Vagina (tissue), 2 donors: ENCODE data around the gene SPIB.

Experiments used
- CTCF ChIP-seq, 3 experiments: fragments of 450-650 bp in 2 of 3; fragments of 200-600 bp in 1 of 3; sonication (generic) in 1 of 3; IDR thresholded peaks; one replicate each; pipeline ENCODE4 v1.5.1; 2017 to 2019; ENCODE audit warnings: antibody characterized with exemption in 3 of 3, mild to moderate bottlenecking in 2 of 3, moderate library complexity in 2 of 3
- POLR2AphosphoS5 ChIP-seq, 2 donors: sonication (generic); formaldehyde crosslinking; IDR thresholded peaks; one replicate each; pipeline ENCODE4 v1.9.0; 2017; ENCODE audit warnings: antibody characterized with exemption in 2 of 2, mild to moderate bottlenecking in 2 of 2, low read depth in 1 of 2; ENCODE audit not compliant: insufficient read depth in 1 of 2

- TF ChIP-seq CTCF (IDR thresholded peaks at IDR 0.05) (no peak), POLR2AphosphoS5 (IDR thresholded peaks at IDR 0.05; ENCODE audit: insufficient read depth in 1 of 2, low read depth in 1 of 2) (peak in 1 of 2 donors; percentile 44)
Observed at GRCh38 chr19:50431343-50432220, 12.8 kb downstream of the SPIB start.
